HG03060 (cell line): Measurements from ENCODE around the gene POLR1B.
"Not testable (repeated sequence)": the region's sequence is repeated elsewhere in the genome, so short reads cannot be mapped to it uniquely, and the experiment has no call there.

Experiments
- ATAC-seq: cut with Tn5 transposase; IDR thresholded peaks from one replicate; pipeline ENCODE4 v1.9.1; 2021; ENCODE audit warnings: low read depth, moderate number of reproducible peaks; ENCODE audit not compliant: unreplicated experiment

The POLR1B gene

GRCh38 chr2:112593736-112594135 is 51.5 kb downstream of the POLR1B start:
- no peak for ATAC-seq

- ATAC-seq, result no peak
Measured at GRCh38 chr2:112597537-112598322, 55.5 kb downstream of the POLR1B start.

- no peak for ATAC-seq
Measured at GRCh38 chr2:112600634-112601033, 58.4 kb downstream of the POLR1B start.

- no peak for ATAC-seq
Measured at GRCh38 chr2:112601754-112602153, 59.5 kb downstream of the POLR1B start.

- ATAC-seq, result no peak
Measured at GRCh38 chr2:112602917-112603316, 60.7 kb downstream of the POLR1B start.

- no peak for ATAC-seq
Measured at GRCh38 chr2:112603731-112604130, 61.5 kb downstream of the POLR1B start.

GRCh38 chr2:112604952-112605351 is 62.7 kb downstream of the POLR1B start:
- no peak for ATAC-seq

- ATAC-seq, result no peak
Measured at GRCh38 chr2:112605926-112606325, 63.7 kb downstream of the POLR1B start.

GRCh38 chr2:112606547-112606946 is 64.3 kb downstream of the POLR1B start:
- no peak for ATAC-seq

- no peak for ATAC-seq
Measured at GRCh38 chr2:112607680-112608438, 65.6 kb downstream of the POLR1B start.

- ATAC-seq, result not testable (repeated sequence)
Measured at GRCh38 chr2:112609320-112609719, 67.1 kb downstream of the POLR1B start.

GRCh38 chr2:112612283-112612682 is 70.0 kb downstream of the POLR1B start:
- ATAC-seq, result not testable (repeated sequence)

- ATAC-seq, result no peak
Measured at GRCh38 chr2:112614201-112614840, 72.1 kb downstream of the POLR1B start.

GRCh38 chr2:112615051-112615450 is 72.8 kb downstream of the POLR1B start:
- no peak for ATAC-seq

- ATAC-seq, result not testable (repeated sequence)
Measured at GRCh38 chr2:112615798-112616197, 73.5 kb downstream of the POLR1B start.

- ATAC-seq, result no peak
Measured at GRCh38 chr2:112618383-112618782, 76.1 kb downstream of the POLR1B start.

GRCh38 chr2:112621790-112622527 is 79.7 kb downstream of the POLR1B start:
- ATAC-seq, result no peak

- no peak for ATAC-seq
Measured at GRCh38 chr2:112622528-112622849, 80.2 kb downstream of the POLR1B start.

- no peak for ATAC-seq
Measured at GRCh38 chr2:112623913-112624777, 81.9 kb downstream of the POLR1B start.
